Measurements from ENCODE around the gene CDK18. TPM values are rescaled to one million over a fixed set of nuclear protein-coding genes. Genes with fewer than 3 reads are reported as not detected.

The CDK18 gene
- total and polyA plus RNA-seq, 9 of the 15 experiments (the other 6 are each of a cell fraction or from before 2014, with no cell fraction given), result 0.05 to 0.69 (median 0.17) TPM; not detected in 2

DNA sequence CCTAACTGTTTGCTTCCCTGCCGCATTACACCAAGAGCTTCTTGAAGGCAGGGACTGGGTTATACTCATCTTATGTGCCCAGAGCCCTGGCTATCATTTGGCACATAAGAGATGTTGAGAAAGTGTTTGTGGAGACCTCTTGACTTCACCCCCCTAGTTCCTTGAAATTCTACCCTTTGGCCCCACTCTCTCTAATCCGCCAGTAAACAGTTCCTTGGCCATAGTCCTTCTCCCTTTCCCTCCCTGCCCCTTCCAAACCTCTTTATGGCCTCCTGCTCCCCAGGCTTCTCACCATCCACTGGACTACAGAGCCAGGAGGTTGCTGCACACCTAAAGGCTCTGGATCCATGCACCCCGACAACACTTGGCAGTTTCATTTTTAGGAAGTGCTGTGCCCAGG lies 1.5 kb upstream of the CDK18 start:
- no peaks in the 10 kb centered on the region for H3K9me3 ChIP-seq (replicated peaks; ENCODE audit: control insufficient read depth, insufficient read depth, low read depth, low read length)
- intact Hi-C loops (cut with micrococcal nuclease), result no loop called here
- POLR2A ChIA-PET, result no interaction called here

More for the DNA sequence above, 1.5 kb upstream of the CDK18 start:
- in situ Hi-C loops (cut with MboI), result no loop called here
- H3K4me1 ChIP-seq (replicated peaks in 1 of 2; ENCODE audit: control insufficient read depth in 2 of 2, insufficient read depth in 2 of 2, low read length in 2 of 2), result peaks cover 0 to 17% of the 10 kb centered on the region in 2 experiments; a peak in 2 of 5 replicates
- H2AFZ ChIP-seq (ENCODE audit: low read depth, low read length), result no peak overlapping the region
- H3K79me2 ChIP-seq (ENCODE audit: control insufficient read depth, insufficient read depth, low read length), result no peaks in the 10 kb centered on the region
- peaks cover 35 to 72% of the 10 kb centered on the region in 2 experiments for H3K27me3 ChIP-seq (ENCODE audit: control insufficient read depth in 2 of 2, insufficient read depth in 2 of 2, low read length in 2 of 2)
- CTCF ChIA-PET (ENCODE audit: low intra/inter-chr PET ratio), result interaction anchor here (1.1 kb wide), 1 partner anchor 17 kb away, joined by 4 read pairs; no protein-coding TSS in a partner anchor
- 0% methylated on average over 3 of the region's 3 CpGs for WGBS (ENCODE audit: insufficient coverage, low coverage, missing lambda C conversion rate)
- no TSS peak for BruUV-seq (replicated peaks)
- no peak overlapping the region for H3K27ac ChIP-seq (ENCODE audit: extremely low read depth, low read depth, low read length)
- no peak for TF ChIP-seq ZNF140 (CRISPR knock-in tag; IDR thresholded peaks at IDR 0.05)
- no peak for TF ChIP-seq RBM17 (IDR thresholded peaks at IDR 0.05; ENCODE audit: borderline replicate concordance, low read depth, low read length)
- TF ChIP-seq MYBL2 (IDR thresholded peaks at IDR 0.05; ENCODE audit: low read depth), result no peak
- TF ChIP-seq MYBL2 (CRISPR knock-in tag; IDR thresholded peaks at IDR 0.05; ENCODE audit: borderline replicate concordance), result no peak
- TF ChIP-seq BRD4 (IDR thresholded peaks at IDR 0.05), result no peak
- TF ChIP-seq RBM39 (optimal IDR thresholded peaks at IDR 0.05; ENCODE audit: low read depth, low read length), result no peak
- TF ChIP-seq ARID3B (CRISPR knock-in tag; IDR thresholded peaks at IDR 0.05; ENCODE audit: borderline replicate concordance), result no peak
- no peak for TF ChIP-seq NCOA6 (IDR thresholded peaks at IDR 0.05)
- TF ChIP-seq, protein P1, sequence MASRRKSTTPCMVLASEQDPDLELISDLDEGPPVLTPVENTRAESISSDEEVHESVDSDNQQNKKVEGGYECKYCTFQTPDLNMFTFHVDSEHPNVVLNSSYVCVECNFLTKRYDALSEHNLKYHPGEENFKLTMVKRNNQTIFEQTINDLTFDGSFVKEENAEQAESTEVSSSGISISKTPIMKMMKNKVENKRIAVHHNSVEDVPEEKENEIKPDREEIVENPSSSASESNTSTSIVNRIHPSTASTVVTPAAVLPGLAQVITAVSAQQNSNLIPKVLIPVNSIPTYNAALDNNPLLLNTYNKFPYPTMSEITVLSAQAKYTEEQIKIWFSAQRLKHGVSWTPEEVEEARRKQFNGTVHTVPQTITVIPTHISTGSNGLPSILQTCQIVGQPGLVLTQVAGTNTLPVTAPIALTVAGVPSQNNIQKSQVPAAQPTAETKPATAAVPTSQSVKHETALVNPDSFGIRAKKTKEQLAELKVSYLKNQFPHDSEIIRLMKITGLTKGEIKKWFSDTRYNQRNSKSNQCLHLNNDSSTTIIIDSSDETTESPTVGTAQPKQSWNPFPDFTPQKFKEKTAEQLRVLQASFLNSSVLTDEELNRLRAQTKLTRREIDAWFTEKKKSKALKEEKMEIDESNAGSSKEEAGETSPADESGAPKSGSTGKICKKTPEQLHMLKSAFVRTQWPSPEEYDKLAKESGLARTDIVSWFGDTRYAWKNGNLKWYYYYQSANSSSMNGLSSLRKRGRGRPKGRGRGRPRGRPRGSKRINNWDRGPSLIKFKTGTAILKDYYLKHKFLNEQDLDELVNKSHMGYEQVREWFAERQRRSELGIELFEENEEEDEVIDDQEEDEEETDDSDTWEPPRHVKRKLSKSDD (conservative IDR thresholded peaks at IDR 0.05; ENCODE audit: low read length), result no peak
- no peak for TF ChIP-seq COPS2 (conservative IDR thresholded peaks at IDR 0.05)
- no peak for TF ChIP-seq NR1H2 (CRISPR knock-in tag; IDR thresholded peaks at IDR 0.05)
- TF ChIP-seq HMBOX1 (IDR thresholded peaks at IDR 0.05), result no peak
- TF ChIP-seq TCF7L2 (IDR thresholded peaks at IDR 0.05; ENCODE audit: low read depth, low read length), result no peak
- TF ChIP-seq MCM3 (IDR thresholded peaks at IDR 0.05), result no peak
- TF ChIP-seq ILF3 (IDR thresholded peaks at IDR 0.05; ENCODE audit: borderline replicate concordance), result no peak
- no peak overlapping the region for H3K4me3 ChIP-seq
- no peaks in the 10 kb centered on the region for H3K36me3 ChIP-seq (ENCODE audit: control insufficient read depth, insufficient read depth, low read length)
- H4K20me1 ChIP-seq (replicated peaks; ENCODE audit: control insufficient read depth, insufficient read depth, low read length), result peaks cover 7% of the 10 kb centered on the region; the same call in 1 of the 2 replicates
- FAIRE-seq, result no peak
- no peak for ATAC-seq
- H3K4me2 ChIP-seq (ENCODE audit: insufficient read depth, low read length), result no peak overlapping the region
- DNase-seq (ENCODE audit: extremely low read depth in 1 of 4, low spot score in 3 of 4), result no peak
- no peaks in the 10 kb centered on the region for H3K9me1 ChIP-seq (ENCODE audit: control insufficient read depth, insufficient read depth, low read length)
- H3K9ac ChIP-seq (ENCODE audit: insufficient read depth in 1 of 2, low read depth in 2 of 2, low read length in 2 of 2), result no peak overlapping the region
